Hematopoietic multipotent progenitor cell (in vitro differentiated cells): ENCODE data around the gene GNL3. TPM values are rescaled to one million over a fixed set of nuclear protein-coding genes. Genes with fewer than 3 reads are reported as not detected.
"Not testable (repeated sequence)": the region's sequence is repeated elsewhere in the genome, so short reads cannot be mapped to it uniquely, and the experiment has no call there.

ENCODE experiments used
- DNase-seq, 3 donors: peaks; one replicate each; pipeline ENCODE4 v3.0.0-alpha.2; 2011 to 2015; ENCODE audit warnings: low read depth in 2 of 3, low spot score in 2 of 3
- total RNA-seq: library from RNA; depleted of rRNA; stranded (reverse); fragments of >200 nt; gene quantifications from one replicate; pipeline ENCODE4 v1.2.3, GENCODE V29; 2012

The GNL3 gene, protein sequence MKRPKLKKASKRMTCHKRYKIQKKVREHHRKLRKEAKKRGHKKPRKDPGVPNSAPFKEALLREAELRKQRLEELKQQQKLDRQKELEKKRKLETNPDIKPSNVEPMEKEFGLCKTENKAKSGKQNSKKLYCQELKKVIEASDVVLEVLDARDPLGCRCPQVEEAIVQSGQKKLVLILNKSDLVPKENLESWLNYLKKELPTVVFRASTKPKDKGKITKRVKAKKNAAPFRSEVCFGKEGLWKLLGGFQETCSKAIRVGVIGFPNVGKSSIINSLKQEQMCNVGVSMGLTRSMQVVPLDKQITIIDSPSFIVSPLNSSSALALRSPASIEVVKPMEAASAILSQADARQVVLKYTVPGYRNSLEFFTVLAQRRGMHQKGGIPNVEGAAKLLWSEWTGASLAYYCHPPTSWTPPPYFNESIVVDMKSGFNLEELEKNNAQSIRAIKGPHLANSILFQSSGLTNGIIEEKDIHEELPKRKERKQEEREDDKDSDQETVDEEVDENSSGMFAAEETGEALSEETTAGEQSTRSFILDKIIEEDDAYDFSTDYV
- 22.6 TPM for total RNA-seq

DNA sequence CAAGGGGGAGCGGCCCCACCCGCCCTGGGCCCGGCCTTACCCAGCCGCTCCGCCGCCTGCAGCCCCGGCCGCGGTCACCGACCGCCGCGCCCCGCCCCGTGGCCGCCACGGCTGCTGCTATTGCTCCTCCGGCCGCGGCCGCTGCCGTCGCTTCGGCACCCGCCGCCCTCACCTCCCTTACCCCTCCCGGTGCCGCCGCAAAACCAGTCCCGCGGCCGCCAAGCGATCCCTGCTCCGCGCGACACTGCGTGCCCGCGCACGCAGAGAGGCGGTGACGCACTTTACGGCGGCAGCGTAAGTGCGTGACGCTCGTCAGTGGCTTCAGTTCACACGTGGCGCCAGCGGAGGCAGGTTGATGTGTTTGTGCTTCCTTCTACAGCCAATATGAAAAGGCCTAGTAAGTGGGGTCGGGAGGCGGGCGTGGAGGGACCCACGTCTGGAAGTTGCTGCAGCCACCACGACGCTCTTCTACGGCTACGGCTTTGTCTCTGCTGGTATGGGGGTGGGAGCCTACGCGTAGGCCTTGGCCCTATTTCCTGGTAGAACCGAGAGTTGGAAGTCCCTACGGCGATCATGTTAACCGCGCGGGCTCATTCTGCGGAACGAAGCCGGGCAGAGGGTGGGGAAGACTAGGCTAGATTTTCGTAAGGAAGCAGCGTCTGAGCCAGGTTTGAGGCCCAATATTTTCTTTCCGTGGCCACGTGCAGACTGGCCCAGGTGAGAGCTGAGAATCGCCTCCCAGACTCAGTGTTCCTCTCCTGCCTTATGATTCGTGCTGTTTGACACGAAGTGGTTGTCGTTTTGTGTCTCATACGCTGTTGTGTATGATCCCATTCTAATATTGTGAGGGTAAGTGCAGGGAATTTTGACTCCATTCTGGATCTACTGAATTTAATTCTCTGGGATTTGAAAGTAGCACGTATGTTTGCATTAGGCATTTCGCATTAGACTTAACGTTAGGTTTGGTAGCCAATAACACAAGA lies at the start of gene GNL3, which contains the start of gene PBRM1:
Gene GNL3, plus strand, starts transcription at position 324 of the 983 bp plus-strand sequence. Its CDS starts 61 bp downstream, at position 385.
Gene PBRM1, minus strand, starts transcription at position 205 of the 983 bp plus-strand sequence.
- peak; percentile 89 to 97 (median 95) for DNase-seq

DNA sequence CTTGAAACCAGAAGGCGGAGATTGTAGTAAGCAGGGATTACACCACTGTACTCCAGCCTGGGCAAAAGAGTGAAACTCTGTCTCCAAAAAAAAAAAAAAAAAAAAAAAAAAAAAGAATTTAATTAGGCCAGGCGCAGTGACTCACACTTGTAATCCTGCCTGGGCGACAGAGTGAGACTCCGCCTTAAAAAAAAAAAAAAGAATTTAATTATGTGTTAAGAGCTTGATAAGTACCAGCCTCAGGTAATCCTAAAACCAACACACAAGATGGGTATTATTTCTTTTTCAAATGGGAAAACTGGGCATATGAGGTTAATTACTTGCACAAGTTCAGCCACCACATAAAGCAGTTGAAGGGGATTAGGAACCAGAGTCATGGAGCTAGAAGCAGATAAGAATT lies 49.2 kb upstream of the GNL3 start:
- no peak for DNase-seq

DNA sequence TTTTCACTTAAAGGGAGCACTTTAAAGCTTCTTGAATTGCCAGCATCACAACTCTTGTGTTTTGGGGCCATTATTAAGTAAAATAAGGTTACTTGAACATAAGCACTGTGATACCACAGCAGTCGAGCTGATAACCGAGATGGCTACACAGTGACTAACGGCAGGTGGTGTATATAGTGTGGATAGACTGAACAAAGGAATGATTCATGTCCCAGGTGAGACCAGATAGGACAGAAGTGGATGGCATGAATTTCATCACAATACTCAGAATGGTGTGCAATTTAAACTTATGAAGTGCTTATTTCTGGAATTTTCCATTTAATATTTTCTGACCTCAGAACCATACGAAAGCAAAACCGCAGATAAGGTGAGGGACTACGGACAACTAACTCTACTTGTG lies 40.3 kb upstream of the GNL3 start:
- no peak for DNase-seq

DNA sequence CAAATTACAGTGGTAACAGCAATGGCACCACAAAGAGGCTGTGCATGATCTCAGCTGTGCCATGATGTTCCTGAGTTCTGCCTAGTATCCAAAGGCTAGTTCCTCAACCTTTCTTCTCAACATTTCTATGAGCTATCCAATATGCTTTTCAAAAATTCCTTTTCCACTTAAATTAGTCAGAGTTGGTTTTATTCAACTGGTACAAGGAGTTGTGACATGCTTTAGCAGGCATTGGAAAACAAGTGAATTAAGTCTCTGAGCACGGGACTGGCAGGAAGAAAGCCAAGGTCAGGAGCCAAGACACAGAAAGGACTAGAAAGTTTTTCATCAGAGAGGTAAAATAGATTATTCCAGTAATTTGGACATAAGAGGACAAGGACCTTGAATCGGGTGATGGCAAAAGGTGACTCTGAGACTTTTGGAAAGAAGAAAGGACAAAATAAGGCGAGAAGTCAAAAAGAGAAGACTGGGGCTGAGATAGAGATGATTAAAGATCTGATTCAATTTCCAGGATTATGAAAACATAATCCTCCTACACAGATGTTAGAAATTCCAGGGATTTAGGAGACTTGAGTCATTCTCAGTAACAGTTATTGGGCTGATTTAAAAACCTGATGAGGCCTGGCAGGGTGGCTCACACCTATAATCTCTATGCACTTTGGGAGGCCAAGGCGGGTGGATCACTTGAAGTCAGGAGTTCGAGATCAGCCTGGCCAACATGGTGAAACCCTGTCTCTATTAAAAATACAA lies 36.2 kb upstream of the GNL3 start:
- DNase-seq = no peak

DNA sequence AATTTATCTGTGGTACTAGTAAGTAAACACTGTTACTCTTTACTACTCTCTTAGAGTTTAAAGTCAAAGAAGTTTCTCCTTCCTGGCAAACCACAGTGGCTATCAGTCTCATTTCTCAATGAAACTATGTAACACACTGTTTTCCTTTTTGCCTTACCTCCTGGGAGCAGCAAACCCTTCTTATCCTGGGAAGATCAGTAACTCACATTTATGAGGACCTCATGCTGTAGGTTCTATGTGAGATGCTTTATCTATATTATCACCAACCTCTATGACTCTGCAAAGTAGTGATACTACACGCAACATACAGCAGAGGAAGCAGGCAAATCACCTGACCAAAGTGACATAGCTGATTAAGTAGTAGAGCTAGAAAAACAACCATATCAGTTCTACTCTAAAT lies 35.4 kb upstream of the GNL3 start:
- DNase-seq = peak in 2 of 3 donors; percentile 26 to 51

DNA sequence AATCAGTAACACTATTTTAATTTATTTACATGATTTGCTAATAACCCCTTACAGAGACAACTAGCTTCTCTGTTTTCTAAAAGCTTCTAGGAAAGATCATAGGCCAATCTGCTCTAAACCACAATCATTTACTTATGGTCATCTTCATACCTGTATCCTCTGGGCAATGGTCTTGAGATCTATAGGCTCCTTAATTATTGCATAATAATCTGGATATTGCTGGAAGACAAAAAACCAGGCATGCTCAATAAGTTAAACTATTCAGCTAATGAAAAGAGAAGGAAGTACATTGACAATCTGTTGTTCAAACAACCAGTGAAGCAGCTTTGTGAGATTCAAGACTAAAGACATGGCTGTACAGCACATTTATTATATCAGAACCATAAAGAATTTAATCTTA lies 34.2 kb upstream of the GNL3 start:
- no peak for DNase-seq

DNA sequence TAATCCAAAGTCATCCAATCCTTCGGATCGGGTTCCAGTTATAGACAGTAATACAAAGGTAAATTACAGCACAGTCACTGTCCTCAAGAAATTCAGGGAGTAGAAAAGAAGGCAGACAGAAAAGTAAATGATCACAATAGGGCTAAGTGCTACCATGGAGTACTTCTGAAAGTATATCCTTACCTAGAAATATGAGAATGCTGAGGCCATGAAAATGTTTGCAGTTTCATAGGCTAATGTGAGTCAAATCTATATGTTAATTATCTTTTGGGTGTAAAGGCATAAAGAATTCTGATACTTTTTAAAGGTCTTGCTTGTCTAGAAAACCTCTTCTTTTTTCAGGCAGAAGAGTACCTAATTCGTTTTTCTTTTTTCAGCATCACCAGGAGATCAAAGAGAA lies 29.9 kb upstream of the GNL3 start:
- DNase-seq = no peak

DNA sequence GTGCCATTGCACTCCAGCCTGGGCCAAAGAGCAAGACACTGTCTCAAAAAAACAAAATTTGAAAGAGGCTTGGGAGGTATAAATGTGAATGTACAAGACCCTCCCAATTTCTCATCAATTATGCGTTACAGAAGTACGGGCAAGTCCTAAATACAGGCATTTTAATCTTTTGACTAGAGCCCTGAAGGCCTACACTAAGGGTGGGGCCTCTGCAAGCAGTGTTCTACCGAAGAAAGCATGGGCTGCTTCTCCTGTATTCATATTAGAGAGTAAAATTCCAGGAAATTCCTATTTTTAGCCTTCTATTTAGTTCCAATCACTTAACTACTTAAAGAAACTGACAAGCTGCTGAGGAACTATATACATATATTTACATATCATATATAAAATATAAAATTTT lies 25.8 kb upstream of the GNL3 start:
- no peak for DNase-seq

DNA sequence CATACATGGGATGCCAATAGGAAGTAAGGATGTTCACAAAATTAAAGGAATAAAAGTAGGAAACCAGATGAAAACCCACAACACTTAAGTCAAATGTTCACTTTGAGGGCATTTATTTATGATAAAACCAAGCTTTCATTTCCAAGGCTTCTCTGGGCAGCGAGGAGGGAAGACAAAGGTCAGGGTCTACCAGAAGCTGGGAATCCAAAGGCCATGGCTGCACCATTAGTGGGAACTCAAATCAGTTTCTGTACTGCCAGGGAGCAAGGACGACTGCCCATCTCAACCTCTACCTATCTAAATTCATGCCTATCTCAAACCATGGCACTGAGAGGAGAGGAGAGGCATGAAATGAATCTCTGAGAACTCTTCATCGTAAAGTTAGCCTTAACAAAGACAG lies 22.7 kb upstream of the GNL3 start:
- no peak for DNase-seq

DNA sequence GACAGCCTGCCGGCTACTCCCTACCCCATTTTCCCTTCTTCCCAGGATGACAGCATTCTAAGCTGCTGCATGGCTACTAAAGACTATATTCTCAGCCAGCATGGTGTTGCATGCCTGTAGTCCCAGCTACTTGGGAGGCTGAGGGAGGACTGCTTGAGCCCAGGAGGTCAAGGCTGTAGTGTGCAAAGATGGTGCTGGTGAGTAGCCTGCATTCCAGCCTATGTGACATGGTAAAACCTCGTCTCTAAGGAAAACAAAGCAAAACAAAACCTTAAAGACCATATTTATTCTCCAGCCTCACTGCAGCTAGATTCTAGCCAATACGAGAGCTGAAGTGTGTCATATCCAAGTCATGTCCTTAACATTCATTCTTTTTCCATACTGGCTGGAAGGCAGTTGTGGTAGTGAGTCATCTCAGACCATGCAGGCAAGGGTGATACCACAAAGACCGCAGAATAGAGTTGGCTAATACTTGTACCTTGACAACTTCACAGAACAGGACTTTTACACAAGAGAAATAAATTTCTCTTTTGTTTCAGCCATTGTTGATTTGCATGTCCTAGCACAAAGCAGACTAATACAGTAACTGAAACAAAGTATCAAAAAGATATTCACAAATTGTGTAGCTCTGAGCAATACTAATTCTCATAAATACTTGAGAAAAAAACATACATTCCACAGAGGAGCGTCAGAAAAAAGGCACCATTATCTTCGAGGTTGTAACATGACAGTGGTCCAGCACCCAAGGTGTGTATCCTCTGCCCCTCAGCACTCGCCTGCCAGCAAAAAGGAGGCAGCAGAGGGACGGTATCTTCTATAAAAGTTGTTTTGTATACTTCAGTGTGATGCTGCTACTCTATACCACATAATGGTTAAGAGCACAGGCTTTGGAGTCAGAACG lies 15.0 kb upstream of the GNL3 start:
- peak in 2 of 3 donors; percentile 45 to 74 for DNase-seq

DNA sequence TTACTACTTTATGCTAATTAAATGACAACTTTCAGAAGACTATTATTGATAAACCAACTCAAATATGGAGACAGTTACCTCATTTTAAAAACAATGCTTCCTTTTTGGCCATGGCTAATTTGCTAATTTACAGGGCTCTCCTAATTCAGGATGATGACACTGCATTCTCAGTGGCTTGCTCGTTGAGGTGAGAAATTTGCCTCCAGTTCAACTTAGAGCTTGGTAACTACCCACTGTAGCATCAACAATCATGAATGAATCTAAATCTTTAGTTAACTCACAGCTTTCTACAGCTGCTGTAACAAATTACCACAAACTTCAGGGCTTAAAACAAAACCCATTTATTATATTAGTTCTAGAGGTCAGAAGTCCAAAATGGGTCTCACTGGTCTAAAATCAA lies 14.2 kb upstream of the GNL3 start:
- DNase-seq = no peak

DNA sequence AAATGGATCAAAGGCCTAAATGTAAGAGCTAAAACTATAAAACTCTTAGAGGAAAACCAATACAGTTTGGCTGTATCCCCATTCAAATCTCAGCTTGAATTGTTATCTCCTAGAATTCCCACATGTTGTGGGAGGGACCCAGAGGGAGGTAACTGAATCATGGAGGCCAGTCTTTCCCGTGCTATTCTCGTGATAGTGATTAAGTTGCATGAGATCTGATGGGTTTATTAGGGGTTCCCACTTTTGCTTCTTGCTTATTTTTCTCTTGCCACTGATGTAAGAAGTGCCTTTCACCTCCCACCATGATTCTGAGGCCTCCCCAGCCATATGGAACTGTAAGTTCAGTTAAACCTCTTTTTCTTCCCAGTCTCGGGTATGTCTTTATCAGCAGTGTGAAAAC lies 9.6 kb upstream of the GNL3 start:
- not testable (repeated sequence) for DNase-seq

DNA sequence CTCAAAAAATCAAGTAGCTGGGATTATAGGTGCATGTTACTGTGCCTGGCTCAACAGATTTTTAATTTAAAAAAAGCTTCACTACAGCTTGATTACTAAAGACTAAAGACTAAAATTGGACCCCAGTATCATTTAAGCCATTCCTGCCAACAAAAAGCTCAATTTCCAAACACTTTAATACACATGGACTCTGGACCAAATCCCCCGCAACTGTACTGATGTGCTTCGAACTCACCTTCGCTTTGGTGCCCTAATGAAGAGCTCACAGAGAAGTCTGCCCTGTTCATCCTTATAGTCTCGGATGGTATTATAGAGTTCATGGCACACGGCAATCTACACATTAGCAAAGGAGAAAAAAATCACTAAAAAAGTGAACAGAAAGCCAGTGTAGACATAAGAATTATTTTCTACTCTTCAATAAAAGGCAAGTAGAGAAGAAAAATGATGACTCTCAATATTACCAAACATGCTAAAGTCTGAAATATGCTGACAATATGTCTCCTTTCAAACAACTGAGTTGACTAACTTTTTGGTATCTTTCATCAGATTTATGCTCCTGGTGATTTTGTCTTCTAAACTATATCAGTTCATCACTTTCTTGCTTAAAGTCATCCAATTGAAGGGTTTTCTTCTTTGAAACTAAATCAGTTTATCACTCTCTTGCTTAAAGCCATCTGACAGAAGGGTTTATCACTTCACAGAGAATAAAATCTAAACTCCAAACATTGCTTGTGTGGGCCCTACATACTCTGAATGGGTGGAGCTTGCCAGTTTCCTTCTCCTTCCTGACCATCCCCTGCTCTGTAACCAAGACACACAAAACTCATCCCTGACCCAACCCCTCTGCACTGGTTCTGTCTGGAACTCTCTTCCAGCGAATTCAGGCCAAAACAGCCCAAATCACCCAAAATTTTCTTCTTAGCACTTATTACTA lies 7.3 kb upstream of the GNL3 start:
- no peak for DNase-seq

DNA sequence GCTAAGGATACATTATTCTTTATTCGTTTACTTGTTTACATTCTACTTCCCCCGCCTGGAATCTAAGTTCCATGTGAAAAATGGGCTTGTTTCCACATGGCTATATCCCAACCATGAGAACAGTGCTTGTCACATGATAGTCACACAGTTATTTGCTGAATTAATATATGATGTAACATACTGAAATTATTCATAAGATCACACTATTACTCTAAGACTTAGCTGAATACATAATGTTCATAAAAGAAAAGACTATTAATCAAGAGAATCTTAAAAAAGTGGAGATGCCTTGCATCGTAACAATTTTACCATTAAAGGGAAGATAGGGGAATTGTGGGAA lies 6.7 kb upstream of the GNL3 start:
- DNase-seq = no peak

DNA sequence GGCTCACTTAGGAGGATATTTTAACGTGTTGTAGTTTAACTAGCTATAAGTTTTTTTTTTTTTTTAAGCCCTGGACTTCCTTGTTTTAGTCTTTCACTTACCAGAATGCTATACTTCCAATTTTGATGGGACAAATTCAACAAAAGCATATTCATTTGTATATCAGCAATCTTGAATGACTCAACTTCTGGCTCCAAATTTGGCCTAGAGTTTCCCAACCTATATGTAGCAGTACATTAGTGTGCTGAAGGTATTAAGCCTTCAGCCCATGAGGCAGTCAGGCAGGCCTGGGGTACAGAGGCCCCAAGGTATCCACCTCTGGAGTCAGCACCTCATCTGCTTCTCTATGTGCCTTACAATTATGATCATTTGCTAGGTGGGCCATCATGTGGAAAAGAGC lies 6.0 kb upstream of the GNL3 start:
- DNase-seq = no peak

DNA sequence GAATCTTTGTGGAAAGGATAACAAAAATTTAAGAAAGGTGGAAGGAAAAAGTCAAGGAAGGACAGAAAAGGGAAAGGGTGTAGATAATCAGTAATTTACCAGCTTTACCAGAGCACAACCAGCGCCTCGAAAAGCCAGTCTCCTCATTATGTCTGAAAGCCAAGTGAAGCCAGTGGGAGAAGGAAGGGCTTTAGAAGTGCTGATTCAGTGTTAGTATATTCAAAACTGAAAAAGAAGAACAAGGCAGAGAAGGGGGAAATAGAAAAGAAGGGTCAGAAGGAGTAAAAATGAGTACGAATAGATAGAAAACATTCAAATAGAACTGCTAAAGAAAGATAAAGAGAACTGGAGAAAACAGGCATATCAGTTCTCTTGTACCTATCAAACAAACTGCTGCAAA lies 4.2 kb upstream of the GNL3 start:
- DNase-seq = no peak

DNA sequence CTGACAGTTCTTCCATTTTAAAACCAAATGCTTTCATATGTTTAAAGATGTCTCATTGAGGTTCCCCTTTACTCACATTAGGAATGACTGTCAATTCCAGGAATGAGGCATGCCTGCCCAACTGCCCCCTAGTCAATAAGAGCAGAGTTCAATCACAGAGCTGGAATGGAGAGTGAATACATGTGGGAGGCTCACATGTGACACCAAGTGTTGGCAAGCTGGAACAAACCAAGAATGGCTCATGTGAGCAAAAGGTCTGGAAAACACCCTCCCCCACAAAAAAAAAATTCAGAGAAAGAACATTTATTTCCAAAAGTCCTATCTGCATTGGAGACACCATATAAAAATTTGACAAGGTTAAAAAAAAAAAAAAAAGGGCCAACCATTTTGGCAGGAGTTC lies 3.8 kb upstream of the GNL3 start:
- peak in 1 of 3 donors; percentile 33 for DNase-seq

DNA sequence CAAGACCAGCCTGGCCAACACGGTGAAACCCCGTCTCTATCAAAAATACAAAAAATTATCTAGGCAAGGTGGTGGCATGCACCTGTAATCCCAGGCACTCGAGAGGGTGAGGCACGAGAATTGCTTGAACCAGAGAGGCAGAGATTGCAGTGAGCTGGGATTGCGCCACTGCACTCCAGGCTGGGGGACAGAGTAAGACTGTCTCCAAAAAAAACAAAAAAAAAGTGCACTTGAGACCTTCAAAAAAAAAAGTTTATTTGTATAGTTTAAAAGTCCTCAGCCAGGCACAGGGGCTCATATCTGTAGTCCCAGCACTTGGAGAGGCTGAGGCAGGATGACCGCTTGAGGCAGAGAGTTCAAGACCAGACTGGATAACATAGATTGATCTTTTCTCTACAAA lies 2.2 kb upstream of the GNL3 start:
- DNase-seq = no peak

DNA sequence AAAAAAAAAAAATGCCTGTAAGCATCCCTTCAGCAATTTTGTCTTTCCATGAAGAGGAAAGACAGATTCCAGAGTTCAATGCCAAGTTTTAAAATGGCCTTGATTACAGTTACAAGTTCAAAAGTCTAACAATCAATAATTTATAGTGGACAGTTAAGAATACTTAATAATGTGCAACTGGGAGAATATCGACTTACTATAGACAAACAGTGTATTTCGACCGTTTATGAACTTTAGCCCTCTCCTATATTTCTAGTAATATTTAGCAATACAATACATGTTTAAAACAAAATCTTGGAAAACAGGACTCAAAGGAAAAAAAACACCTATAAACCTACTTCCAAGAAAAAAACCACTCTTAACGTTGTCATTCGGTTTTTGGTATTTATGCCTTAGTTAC lies 1.6 kb upstream of the GNL3 start:
- DNase-seq = no peak
